Spleen (tissue), 7 donors: ENCODE data around the gene CST7.
"Not testable (repeated sequence)": the region's sequence is repeated elsewhere in the genome, so short reads cannot be mapped to it uniquely, and the experiment has no call there.

Source experiments
- POLR2A ChIP-seq, 3 donors: fragments of 450-650 bp; IDR thresholded peaks; one replicate each; pipeline ENCODE4 v1.5.1; 2017; ENCODE audit warnings: antibody characterized with exemption in 3 of 3, mild to moderate bottlenecking in 1 of 3
- TF ChIP-seq, protein P1 (sequence below), 11 experiments: fragments of 200-600 bp in 7 of 11; fragments of 450-650 bp in 4 of 11; sonication (generic) in 4 of 11; IDR thresholded peaks in 8 of 11; conservative IDR thresholded peaks in 3 of 11; 1 replicate in 7 of 11; 2 replicates in 4 of 11; pipeline versions ENCODE4 v1.4.0 to v1.8.0; 2016 to 2021; ENCODE audit warnings: antibody characterized with exemption in 11 of 11, inconsistent platforms in 4 of 11, mild to moderate bottlenecking in 1 of 11
- donor health status: DM: no; HTN: no; CAD: no; lungs with moderate emphysema.
- donor health status: DM: no; HTN: no; CAD: no.
- donor health status: DM: no; HTN: no; CAD: no.

DNA sequence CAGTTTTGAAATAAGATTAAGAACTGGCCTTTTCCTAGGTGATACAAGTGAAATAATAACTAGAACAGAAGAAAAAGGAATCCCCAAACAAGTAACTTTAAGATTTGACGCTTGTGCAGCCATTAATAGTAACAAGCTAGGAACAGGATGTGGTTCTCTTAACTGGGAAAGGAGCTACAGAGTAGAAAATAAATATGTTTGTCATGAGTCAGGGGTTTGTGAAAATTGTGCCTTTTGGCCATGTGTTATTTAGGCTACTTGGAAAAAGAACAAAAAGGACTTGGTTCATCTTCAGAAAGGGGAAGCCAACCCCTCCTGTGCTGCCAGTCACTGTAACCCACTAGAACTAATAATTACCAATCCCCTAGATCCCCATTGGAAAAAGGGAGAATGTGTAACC is 17.2 kb upstream of the CST7 start:
- TF ChIP-seq POLR2A (IDR thresholded peaks at IDR 0.05): not testable (repeated sequence)
- TF ChIP-seq, protein P1, sequence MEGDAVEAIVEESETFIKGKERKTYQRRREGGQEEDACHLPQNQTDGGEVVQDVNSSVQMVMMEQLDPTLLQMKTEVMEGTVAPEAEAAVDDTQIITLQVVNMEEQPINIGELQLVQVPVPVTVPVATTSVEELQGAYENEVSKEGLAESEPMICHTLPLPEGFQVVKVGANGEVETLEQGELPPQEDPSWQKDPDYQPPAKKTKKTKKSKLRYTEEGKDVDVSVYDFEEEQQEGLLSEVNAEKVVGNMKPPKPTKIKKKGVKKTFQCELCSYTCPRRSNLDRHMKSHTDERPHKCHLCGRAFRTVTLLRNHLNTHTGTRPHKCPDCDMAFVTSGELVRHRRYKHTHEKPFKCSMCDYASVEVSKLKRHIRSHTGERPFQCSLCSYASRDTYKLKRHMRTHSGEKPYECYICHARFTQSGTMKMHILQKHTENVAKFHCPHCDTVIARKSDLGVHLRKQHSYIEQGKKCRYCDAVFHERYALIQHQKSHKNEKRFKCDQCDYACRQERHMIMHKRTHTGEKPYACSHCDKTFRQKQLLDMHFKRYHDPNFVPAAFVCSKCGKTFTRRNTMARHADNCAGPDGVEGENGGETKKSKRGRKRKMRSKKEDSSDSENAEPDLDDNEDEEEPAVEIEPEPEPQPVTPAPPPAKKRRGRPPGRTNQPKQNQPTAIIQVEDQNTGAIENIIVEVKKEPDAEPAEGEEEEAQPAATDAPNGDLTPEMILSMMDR (IDR thresholded peaks at IDR 0.05 in 8 of 11, conservative IDR thresholded peaks at IDR 0.05 in 3 of 11): not testable (repeated sequence)
